Stimulated activated CD8-positive, alpha-beta memory T cell treated with anti-CD3 and anti-CD28 coated beads, Interleukin-2, amount 100 ng/mL, for 48 hours (primary cell): ENCODE data around the gene RPS6KA3.
"Not testable (repeated sequence)": the region's sequence is repeated elsewhere in the genome, so short reads cannot be mapped to it uniquely, and the experiment has no call there.

Experiments
- DNase-seq, 2 donors: peaks; one replicate each; pipeline ENCODE4 v3.0.0-alpha.2; 2020; ENCODE audit warnings: low read depth in 2 of 2

Gene RPS6KA3

DNA sequence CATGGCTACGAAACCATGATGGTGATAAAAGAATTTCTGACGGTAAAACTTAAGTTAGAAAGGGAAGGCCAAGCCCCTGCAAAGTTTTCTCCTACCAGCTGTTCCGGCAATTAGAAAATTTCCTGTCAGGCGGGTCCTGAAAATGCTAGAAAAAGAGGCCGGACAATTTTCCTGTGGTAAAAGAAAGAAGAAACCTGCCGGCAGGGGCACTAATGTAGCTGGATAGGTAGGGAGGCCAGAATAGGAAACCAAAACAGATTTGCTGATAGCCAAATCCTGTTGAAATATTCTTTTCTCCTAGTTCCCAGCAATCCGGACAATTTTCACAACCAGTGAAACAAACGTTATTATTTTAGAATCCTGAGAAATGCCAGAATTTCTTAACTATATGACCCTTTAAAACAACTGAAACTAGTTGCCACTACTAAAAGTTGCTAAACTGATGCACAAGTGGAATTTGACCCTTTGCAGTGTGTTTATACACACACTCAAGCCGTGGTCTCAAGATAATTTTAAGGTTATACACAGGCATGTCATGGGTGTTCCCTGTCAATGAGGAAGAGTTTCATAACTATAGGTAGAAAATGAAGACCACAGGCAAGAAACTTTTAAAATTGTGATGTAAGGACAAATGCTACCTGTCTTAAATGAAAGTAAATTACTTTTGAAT is 47.7 kb downstream of the RPS6KA3 start:
- DNase-seq: no peak

DNA sequence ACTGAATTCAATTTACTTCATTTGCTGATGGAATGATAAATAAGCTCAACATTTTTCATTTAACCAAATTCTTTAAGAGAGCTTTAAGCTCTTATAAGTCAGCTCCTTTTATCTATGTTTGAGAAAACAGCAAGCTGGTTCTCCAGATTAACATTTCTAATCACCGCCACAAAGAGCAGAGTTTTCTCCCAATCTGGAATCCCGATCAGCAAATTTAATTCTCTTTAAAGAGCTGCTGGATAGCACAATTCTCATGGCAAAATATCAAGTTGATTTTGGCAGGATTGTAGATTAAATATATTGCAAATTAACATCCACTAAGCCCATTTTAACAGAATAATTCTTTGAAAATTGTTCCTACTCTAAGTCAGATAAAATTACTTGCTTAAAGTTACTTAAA is 48.8 kb downstream of the RPS6KA3 start:
- no peak for DNase-seq

DNA sequence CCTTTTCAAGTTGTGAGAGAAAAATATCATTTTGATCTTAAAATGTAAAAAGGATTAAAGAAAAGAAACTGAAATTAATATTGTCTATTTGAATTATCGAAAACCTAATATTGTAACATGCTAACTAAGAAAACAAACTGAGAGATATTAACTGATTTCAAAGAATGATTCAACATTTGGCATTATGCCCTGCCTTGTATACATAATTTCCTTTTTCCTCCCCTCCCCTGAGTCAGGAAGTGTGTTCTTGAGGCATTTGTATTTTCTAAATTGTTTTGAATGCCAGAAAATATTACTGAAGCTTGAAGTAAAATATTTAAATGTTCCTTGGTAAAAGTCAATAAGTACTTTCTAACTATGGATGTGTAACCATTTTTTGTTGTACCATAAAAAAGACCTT is 49.4 kb downstream of the RPS6KA3 start:
- no peak for DNase-seq

DNA sequence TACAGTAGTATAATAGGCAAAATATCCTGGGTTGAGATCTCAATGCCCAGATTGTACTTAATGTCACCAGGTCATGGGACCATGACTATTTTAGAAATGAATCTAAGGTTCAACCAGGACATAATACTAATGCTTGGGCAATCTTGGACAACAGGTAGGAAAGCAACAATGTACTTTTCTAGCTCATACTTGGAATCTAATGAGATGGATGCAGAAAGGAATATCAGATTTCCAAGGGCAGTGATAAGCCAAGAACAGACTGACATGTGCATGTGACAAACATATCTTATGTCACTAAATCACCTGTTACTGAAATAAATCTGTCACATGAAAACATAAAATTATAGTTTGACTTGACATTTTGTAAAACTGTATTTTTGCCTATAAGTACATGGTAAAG is 51.1 kb downstream of the RPS6KA3 start:
- no peak for DNase-seq

DNA sequence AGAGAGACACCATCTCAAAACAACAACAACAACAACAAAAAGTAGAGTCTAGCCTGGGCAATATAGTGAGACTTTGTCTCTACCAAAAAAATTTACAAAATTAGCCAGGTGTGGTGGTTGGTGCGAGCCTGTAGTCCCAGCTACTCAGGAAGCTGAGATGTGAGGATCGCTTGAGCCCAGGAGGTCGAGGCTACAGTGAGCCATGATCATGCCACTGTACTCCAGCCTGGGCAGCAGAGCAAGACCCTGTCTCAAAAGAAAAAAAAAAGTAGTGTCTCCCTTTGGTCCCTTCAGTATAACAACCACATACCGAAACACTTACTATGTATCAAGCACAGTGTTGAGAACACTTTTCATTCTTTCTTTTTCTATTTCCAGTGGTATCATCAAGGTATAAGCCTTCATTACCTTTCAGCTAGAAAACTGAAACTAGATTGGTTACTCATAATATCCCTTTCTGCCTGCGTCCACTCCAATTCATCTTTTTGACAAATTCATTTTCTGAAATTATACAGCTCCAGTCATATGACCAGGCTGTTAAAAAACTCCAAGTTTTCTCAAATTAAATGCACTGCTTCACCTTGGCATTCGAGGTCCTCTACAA is 54.1 kb downstream of the RPS6KA3 start:
- DNase-seq: no peak

DNA sequence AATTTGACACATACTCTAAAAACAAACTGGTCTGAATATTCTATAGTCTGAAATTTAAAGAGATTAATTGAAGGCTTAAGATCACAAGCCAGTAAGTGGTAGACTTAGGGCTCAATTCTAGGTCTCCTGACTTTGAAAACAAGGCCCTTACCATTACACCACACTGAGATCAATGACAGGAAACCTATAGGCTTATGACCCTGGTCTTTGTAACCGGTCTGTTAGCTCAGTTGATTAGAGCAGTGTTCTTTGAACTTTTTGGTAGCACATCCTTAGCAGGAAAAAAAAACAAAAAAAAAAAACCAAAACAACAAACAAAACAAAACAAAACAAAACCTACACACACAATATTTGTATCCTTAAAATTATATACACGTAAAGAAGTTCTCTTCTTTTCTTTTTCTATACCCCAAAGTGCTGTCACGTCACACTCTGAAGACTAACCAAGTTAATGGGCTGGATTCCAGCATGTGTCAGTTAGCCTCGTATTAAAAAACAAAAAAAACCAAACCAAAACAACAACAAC is 55.4 kb downstream of the RPS6KA3 start:
- no peak for DNase-seq

DNA sequence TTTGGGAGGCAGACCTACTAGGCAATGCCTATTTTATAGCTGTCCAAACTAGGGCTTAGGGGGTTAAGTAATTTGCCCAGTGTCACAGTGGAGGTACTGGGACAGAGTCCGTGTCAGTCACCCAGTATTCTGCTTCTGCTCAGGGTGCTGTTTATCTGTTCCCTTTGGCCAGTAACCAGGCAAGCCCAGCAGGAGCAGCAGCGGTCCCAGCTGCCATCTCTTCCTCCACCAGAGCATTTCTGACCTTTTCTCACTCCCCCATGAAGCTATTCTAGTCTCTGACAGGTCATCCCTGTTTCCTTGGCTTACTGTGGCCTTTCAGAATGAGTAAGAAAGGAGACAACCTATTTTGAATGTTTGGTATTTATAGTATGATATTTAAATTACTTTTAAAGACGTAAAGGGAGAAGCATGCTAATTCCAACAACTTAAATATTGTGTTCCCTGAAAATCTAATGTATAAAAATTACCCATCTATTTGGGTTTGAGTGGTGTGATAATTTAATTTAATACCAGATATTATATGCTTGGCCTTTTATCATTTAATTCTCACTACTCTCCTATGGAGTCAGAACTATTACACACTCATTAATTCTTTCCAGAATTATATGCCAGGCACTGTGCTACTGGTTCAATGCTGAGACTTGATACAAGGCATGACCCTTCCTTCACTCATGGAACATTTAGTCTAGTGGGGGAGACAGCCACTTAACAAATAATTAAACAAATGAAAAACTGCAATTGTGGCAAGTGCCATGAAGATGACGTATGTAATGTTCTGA is 60.6 kb downstream of the RPS6KA3 start:
- DNase-seq: no peak

DNA sequence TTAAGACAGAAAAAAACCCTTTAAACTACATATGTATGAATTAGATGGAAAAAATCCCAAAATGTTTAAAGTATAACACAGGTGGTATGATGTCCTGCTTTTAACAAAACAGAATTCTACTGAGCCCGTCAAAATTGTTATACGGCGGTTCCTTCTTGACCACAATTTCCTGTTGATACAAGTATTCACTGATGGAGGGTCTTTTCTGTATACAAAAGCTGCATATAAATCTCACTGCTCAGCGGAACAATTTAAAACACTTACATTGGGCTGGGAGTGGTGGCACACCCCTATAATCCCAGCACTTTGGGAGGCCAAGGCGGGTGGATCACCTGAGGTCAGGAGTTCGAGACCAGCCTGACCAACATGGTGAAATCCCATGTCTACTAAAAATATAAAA is 62.4 kb downstream of the RPS6KA3 start:
- no peak for DNase-seq

DNA sequence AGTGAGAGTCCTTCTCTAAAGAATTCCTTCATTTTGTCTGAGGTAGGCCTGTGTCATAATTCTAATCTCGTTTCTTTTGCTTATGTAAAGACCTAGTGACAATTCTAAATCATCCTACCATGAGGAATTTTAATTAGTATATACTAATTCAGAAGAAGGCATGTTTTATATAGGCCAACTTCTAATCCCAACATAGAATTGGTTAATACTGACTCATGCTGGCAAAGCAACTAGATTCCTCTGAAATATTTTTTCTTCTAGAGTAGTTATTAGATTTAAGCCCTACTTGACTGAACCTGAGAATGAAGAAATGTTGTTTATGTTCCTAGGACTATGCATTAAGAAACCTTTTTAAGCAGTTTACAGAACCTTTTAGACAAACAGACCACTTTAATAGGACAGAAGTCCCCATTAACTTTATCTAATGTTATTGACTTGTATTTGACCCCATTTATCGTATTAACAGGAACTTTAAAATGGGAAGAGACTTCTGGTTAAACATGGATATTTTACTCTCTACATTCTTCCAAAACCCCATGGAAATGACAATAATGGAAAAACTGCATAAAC is 69.0 kb downstream of the RPS6KA3 start:
- no peak for DNase-seq

DNA sequence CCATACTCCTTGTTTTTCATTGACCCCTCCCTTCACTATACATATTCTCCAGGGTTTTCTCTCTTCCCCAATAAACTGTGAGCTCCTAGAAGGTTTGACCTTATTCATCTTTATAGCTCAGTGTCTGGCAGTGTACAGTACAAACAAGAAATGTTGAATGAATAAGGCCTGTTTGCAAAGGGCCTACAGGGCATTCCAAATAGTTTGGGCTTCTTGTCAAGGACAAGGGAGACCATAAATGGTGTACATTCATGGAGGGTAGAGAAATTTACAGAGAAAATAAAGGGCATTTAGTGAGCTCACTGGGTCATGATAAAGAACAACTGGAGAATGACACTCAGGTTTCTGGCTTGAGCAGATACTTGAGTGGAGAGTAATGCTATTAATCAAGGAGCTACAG is 77.5 kb downstream of the RPS6KA3 start:
- DNase-seq: no peak

DNA sequence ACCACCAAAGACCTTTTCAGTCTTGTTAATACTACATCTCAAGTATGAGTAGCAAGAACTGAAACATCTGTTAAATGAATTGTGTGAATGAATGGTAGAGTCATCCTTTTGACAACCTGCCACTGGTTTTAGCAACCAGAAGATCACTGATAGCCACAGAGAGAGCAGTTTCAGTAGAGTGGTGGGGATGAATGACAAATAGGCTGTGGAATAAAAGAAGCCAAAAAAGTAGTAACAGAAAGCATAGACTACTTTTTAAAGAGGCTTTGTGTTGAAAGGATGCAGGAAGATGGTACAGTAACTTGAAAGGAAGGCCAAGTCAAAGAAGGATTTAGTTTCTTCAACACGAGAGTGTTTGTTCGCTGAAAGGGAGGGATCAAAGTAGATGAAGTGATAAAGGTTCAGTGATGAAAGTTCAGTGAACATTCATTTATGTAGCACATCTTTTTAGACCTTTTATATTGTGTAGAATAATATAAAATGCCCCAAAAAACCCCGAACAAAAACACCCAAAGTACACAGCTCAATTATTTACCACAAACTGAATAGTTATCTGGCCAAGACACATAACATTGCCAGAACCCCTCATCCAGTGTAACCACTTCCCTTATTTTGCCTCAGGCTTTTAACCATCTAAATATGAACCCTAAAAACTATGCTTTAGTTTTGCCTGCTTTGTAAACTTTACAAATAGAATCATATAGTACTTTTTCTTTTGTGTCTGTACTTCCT is 84.9 kb downstream of the RPS6KA3 start:
- DNase-seq: no peak

DNA sequence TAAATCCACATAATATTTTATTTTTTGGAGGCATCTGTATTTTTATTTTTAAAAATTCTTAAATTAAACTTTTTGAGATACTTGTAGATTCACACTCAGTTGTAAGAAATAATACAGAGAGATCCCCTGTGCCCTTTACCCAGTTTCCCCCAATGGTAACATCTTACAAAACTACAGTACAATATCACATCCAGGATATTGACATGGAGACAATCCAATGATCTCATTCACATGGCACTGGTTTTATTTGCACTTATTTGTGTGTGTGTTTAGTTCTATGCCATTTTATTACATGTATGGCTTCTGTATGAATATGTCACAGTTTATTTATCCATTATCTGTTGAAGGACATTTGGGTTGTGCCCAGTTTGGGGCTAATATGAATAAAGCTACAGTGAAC is 89.6 kb downstream of the RPS6KA3 start:
- no peak for DNase-seq

DNA sequence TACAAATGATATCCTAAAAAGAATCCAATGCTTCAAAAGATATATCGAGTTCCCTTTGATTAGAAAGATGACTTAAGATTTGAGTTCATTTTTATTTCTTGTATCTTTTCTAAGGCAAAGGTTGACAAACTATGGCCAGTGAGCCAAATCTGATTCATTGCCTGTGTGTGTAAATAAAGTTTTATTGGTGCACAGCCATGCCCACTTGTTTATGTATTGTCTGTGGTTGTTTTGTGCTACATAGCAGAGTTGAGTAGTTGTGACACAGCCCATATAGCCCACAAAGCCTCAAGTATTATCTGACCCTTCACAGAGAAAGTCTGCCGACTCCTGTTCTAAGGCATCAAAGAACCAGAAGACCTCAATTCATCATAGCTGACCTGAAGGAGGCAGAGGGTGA is 92.9 kb downstream of the RPS6KA3 start:
- no peak for DNase-seq

DNA sequence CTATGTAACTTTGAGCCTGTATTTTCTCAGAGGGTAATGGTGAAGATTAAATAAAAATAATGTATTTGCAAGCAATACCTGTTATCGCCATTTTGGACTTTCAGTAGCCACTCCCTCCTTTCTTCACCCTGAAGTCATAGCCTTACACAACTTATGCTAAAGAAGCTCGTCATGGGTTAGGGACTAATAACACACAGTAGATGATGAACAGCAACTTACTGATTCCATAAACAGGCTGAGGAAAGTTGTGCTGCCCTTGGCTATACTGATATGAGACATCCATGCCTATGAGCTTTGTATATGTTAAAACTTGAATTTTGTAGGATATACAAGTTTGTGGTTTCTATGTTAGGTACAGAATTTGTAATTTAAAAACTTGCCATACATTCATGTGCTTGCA is 93.4 kb downstream of the RPS6KA3 start:
- DNase-seq: no peak

DNA sequence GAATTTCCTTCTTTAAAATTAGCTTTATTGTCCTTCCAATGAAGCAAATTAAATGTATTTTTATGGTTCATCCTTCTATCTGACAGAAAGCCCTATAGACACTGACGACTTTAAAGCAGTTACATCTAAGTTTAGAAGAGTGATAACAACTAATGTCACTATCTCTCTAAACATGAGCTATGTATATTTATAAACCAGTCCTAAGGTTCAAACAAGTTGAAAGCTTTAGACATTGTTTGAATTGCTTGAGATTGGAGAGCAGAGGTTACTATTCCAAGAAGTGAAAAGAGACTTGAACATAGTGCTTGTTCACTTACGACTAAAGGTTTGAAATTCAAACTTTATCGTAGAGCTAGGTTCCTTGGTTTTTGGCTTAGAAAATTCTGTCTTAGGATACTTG is 94.8 kb downstream of the RPS6KA3 start:
- DNase-seq: no peak

DNA sequence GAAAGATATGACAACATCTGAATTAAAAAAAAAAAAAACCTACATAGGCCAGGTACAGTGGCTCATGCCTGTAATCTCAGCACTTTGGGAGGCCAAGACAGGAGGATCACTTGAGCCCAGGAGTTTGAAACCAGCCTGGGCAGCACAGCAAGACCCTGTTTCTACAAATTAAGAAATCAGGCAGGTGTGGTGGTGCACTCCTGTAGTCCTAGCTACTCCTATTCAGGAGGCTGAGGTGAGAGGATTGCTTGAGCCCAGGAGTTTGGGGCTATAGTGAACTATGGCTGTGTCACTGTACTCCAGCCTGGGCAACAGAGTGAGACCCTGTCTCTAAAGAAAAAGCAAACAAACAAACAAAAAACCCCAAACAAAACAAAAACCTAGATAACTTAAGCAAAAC is 104.2 kb downstream of the RPS6KA3 start:
- not testable (repeated sequence) for DNase-seq

DNA sequence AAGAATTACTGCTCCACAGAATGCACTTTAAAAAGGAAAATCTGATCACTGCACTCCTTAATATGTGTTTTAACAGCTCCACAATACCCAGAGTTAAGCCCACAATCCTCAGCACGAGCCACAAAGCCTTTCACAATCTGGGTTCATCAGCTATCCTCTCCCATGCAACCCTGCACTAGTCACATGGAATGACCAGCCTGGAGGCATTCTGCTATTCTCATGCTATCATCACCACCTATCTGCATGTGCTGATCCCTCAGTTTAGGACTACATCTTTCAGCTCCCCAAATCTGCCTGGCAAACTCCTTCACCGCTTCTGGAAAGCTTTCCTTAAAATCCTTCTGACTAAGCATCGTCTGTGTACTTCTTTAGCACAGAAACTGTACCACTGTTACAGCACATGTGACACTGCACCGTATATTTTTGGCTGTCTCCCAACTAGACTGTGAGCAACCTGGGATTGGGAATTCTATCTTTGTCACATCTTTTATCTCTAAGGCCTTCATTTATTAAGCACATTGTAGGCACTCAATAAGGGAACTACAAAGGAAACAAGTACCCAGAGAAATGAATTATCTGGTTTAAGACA is 106.8 kb downstream of the RPS6KA3 start:
- DNase-seq: no peak

DNA sequence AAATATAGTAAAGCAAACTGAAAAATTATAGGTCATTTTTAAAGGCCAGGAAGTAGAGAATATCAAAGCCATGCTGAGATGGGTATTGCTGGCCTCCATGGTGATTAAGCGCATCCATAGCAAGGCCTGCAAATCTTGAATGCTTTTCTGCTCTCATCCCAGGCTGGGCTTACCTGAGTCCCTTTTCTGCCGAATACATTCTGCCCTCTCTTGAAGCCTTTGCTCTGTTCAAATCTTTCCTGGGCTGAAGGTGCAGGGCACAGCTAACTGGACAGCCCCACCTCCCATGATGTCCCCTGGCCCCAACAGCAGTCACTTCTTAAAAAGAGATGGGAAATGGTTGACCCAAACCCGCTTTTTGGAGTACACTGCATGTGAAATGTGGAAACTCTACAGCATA is 115.0 kb downstream of the RPS6KA3 start:
- no peak for DNase-seq

DNA sequence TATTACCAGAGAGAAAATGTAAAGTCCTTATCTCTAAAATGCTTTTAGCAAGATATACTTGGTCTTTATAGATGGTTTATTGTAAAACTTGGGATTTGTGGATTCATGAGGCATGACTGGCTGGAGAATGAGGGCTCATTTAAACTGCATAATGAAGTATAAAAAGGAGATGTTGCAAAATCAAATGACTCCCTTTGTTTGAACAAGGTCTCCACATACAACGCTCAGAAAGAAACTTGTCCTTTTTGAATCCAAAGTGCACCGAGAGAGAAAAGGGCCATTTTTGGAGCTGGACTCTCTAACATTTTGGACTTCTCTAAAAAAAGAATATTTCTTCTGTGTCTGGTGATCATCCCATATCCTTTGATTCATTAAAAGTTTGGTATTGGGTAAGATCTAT is 117.4 kb downstream of the RPS6KA3 start:
- no peak for DNase-seq

DNA sequence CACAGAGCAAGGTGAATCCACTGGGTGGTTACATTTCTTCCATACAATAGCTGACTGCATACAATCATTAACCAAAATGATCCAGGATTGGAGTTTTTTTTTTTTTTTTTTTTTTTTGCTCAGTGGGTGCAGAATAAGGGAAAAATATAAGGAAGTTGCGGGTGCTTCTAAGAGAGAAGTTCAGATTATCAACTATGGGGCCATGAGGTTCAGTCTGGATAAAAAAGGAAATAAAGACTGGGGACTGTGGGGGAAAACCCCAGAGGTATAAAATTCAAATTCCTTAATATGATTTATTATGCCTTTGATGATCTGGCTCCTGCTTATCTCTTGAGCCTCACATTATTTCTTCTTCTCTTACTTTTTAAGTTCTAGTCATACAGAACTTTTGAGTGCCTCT is 119.1 kb downstream of the RPS6KA3 start:
- DNase-seq: no peak

DNA sequence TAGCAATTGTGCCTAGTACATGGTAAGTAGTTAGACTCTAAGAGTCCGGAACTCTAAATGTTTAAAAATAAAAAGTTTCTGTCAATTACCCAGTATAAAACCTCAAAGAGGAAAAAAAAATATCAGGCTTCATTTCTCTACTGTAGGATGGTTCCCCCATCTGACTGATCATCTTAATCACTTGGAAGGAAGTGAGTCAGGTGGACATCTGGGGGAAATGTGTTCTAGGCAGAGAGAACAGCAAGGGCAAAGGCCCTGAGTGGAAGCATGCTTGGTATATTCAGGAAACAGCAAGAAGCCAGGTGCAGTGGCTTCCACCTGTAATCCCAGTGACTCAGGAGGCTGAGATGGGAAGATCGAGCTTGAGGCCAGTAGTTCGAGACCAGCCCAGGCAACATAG is 122.2 kb downstream of the RPS6KA3 start:
- DNase-seq: no peak

DNA sequence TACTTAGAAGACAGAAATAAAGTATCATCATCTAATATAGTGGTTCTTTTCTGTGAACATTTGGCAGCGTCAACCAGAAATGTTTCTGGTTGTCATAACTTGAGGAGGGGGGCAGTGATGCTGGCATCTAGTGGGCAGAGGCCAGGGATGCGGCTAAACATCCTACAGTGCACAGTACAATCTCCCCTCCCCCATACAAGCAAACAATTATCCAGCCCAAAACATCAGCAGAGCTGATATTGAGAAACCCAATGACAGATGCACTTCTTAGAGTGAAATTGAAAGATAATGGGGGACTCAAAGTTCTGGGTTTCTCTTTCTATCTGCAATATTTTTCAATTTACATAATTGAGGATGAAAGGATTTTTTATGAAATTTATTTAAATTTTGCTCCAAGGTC is 123.1 kb downstream of the RPS6KA3 start:
- no peak for DNase-seq
